ENCODE measurements around the gene CACUL1. TPM values are rescaled to one million over a fixed set of nuclear protein-coding genes. Genes with fewer than 3 reads are reported as not detected.

The CACUL1 gene
- total and polyA plus RNA-seq, 2 donors (not counting 3 experiments of a cell fraction or from before 2014, with no cell fraction given), result 6.0 to 35.1 TPM

DNA sequence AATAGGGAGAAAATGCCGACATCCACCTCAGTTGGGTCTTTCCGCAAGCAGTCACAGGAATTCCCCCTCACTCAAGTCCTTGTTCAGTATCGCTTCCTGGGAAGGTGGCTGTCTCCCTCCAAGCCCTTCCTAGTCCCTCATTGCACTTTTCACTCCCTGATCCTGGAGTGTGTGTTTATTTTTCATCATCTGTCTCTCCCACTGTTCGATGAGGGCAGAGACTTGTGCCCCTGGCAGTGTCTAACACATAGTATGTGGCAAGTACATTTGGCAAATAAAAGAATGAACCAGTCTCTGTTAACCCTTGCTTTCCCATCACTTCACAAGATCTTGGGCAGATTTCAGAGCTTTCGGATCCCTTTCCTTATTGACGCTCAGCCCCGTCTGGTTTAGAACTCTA is 24.0 kb upstream of the CACUL1 start:
- TF ChIP-seq FOS (IDR thresholded peaks at IDR 0.05; ENCODE audit: borderline replicate concordance, insufficient read depth, low read length), result no peak
- no peak for TF ChIP-seq EZH2 (IDR thresholded peaks at IDR 0.05; ENCODE audit: borderline replicate concordance, low read depth, low read length, severe bottlenecking)
- TF ChIP-seq, protein P1, sequence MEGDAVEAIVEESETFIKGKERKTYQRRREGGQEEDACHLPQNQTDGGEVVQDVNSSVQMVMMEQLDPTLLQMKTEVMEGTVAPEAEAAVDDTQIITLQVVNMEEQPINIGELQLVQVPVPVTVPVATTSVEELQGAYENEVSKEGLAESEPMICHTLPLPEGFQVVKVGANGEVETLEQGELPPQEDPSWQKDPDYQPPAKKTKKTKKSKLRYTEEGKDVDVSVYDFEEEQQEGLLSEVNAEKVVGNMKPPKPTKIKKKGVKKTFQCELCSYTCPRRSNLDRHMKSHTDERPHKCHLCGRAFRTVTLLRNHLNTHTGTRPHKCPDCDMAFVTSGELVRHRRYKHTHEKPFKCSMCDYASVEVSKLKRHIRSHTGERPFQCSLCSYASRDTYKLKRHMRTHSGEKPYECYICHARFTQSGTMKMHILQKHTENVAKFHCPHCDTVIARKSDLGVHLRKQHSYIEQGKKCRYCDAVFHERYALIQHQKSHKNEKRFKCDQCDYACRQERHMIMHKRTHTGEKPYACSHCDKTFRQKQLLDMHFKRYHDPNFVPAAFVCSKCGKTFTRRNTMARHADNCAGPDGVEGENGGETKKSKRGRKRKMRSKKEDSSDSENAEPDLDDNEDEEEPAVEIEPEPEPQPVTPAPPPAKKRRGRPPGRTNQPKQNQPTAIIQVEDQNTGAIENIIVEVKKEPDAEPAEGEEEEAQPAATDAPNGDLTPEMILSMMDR (IDR thresholded peaks at IDR 0.05; ENCODE audit: extremely low read depth in 1 of 2, insufficient read depth in 1 of 2, low read depth in 1 of 2, low read length in 2 of 2), result no peak
- TF ChIP-seq JUN (IDR thresholded peaks at IDR 0.05; ENCODE audit: borderline replicate concordance, insufficient read depth, insufficient read length, low read depth), result no peak
- no peak for TF ChIP-seq POLR2AphosphoS5 (IDR thresholded peaks at IDR 0.05; ENCODE audit: insufficient read depth, low read depth, low read length)
- no peak overlapping the region for H3K9ac ChIP-seq (replicated peaks; ENCODE audit: extremely low read depth, insufficient read depth, low read length)
- H3K9me1 ChIP-seq (replicated peaks; ENCODE audit: control insufficient read depth, extremely low read depth, insufficient read depth, low read length), result no peaks in the 10 kb centered on the region
- no peaks in the 10 kb centered on the region for H3K9me3 ChIP-seq (replicated peaks; ENCODE audit: control insufficient read depth, insufficient read depth, low read length)
- no peaks in the 10 kb centered on the region for H3K27me3 ChIP-seq (ENCODE audit: control insufficient read depth in 2 of 2, insufficient read depth in 2 of 2, low read length in 2 of 2)
- no peaks in the 10 kb centered on the region for H4K20me1 ChIP-seq (replicated peaks; ENCODE audit: control insufficient read depth, extremely low read depth, insufficient read depth, low read length)
- no peaks in the 10 kb centered on the region for H3K36me3 ChIP-seq (ENCODE audit: control insufficient read depth in 2 of 2, extremely low read depth in 1 of 2, insufficient read depth in 2 of 2, low read length in 2 of 2)
- POLR2A ChIA-PET, result no interaction called here
- BruUV-seq (replicated peaks), result no TSS peak
- intact Hi-C loops (cut with micrococcal nuclease) (no loop called here), dilution Hi-C loops (cut with MboI; ENCODE audit: extremely low pct_ligation_motif_present, low sequenced_read_pairs) (no loop called here)
- DNase-seq (ENCODE audit: low read depth, low spot score) (no peak), FAIRE-seq (no peak)
- no peak overlapping the region for H3K4me3 ChIP-seq (replicated peaks in 1 of 3; ENCODE audit: insufficient read depth in 1 of 3, low read depth in 1 of 3, low read length in 3 of 3)
- no peak overlapping the region for H3K27ac ChIP-seq (ENCODE audit: insufficient read depth, low read depth, low read length)
- no peak overlapping the region for H2AFZ ChIP-seq (ENCODE audit: low read depth, low read length)
- no peaks in the 10 kb centered on the region for H3K79me2 ChIP-seq (ENCODE audit: control insufficient read depth, insufficient read depth, low read length)
- CTCF ChIA-PET, result interaction anchor here (2.4 kb wide), 1 partner anchor 210 kb away, joined by 6 read pairs; no protein-coding TSS in a partner anchor
- no peak overlapping the region for H3K4me2 ChIP-seq (ENCODE audit: insufficient read depth, low read length)
- no peaks in the 10 kb centered on the region for H3K4me1 ChIP-seq (ENCODE audit: control insufficient read depth, extremely low read depth, insufficient read depth, low read length)

DNA sequence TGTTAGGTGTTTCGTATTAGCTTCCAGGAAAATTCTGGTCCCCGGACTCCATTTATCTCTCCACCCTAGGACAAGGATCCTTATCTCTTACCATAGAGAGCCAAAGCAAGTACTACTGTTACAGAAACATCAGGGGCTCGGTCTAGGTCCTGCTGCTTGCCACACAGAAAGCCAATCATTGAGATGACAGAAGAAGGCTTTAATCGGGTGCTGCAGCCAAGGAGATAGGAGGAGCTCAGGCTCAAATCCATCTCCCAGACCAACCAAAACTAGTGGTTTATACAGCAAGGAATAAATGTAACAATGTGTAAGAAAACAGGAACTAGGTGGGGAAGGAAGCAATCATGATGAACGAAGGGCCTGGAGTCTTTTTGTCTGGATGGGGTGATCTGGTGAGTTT is 22.2 kb upstream of the CACUL1 start:
- Histone ChIP-seq H3K27ac (ENCODE audit: insufficient read depth, low read depth, low read length) (no peak overlapping the region), H3K9me3 (replicated peaks; ENCODE audit: control insufficient read depth, insufficient read depth, low read length) (no peaks in the 10 kb centered on the region), H3K27me3 (ENCODE audit: control insufficient read depth in 2 of 2, insufficient read depth in 2 of 2, low read length in 2 of 2) (no peaks in the 10 kb centered on the region), H2AFZ (ENCODE audit: low read depth, low read length) (no peak overlapping the region), H4K20me1 (replicated peaks; ENCODE audit: control insufficient read depth, extremely low read depth, insufficient read depth, low read length) (no peaks in the 10 kb centered on the region), H3K4me3 (replicated peaks in 1 of 3; ENCODE audit: insufficient read depth in 1 of 3, low read depth in 1 of 3, low read length in 3 of 3) (no peak overlapping the region), H3K4me1 (ENCODE audit: control insufficient read depth, extremely low read depth, insufficient read depth, low read length) (no peaks in the 10 kb centered on the region), H3K4me2 (ENCODE audit: insufficient read depth, low read length) (no peak overlapping the region), H3K79me2 (ENCODE audit: control insufficient read depth, insufficient read depth, low read length) (no peaks in the 10 kb centered on the region), H3K9me1 (replicated peaks; ENCODE audit: control insufficient read depth, extremely low read depth, insufficient read depth, low read length) (no peaks in the 10 kb centered on the region), H3K36me3 (ENCODE audit: control insufficient read depth in 2 of 2, extremely low read depth in 1 of 2, insufficient read depth in 2 of 2, low read length in 2 of 2) (no peaks in the 10 kb centered on the region), H3K9ac (replicated peaks; ENCODE audit: extremely low read depth, insufficient read depth, low read length) (no peak overlapping the region)
- BruUV-seq (replicated peaks), result no TSS peak
- POLR2A ChIA-PET, result no interaction called here
- DNase-seq (ENCODE audit: low read depth, low spot score) (no peak), FAIRE-seq (no peak)
- dilution Hi-C loops (cut with MboI; ENCODE audit: extremely low pct_ligation_motif_present, low sequenced_read_pairs) (no loop called here), intact Hi-C loops (cut with micrococcal nuclease) (no loop called here)
- CTCF ChIA-PET, result interaction anchor here (0.8 to 2.4 kb wide), 2 partner anchors 24 to 208 kb away, joined by 3 to 6 read pairs; no protein-coding TSS in a partner anchor
- TF ChIP-seq GATA2 (IDR thresholded peaks at IDR 0.05; ENCODE audit: insufficient read depth, insufficient read length, low read depth, low read length) (no peak), FOS (IDR thresholded peaks at IDR 0.05; ENCODE audit: borderline replicate concordance, insufficient read depth, low read length) (no peak), JUN (IDR thresholded peaks at IDR 0.05; ENCODE audit: borderline replicate concordance, insufficient read depth, insufficient read length, low read depth) (no peak), EZH2 (IDR thresholded peaks at IDR 0.05; ENCODE audit: borderline replicate concordance, low read depth, low read length, severe bottlenecking) (no peak), POLR2A (IDR thresholded peaks at IDR 0.05; ENCODE audit: low read depth, low read length) (no peak), MYC (IDR thresholded peaks at IDR 0.05; ENCODE audit: low read depth, low read length) (no peak), POLR2AphosphoS5 (IDR thresholded peaks at IDR 0.05; ENCODE audit: insufficient read depth, low read depth, low read length) (no peak)
- TF ChIP-seq, protein P2, sequence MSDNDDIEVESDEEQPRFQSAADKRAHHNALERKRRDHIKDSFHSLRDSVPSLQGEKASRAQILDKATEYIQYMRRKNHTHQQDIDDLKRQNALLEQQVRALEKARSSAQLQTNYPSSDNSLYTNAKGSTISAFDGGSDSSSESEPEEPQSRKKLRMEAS (IDR thresholded peaks at IDR 0.05; ENCODE audit: insufficient read depth, insufficient read length), result no peak
- TF ChIP-seq, protein P1 (IDR thresholded peaks at IDR 0.05; ENCODE audit: extremely low read depth in 1 of 2, insufficient read depth in 1 of 2, low read depth in 1 of 2, low read length in 2 of 2), result no peak
